ENCODE measurements around the gene RTF2.

- TF ChIP-seq, protein P1, sequence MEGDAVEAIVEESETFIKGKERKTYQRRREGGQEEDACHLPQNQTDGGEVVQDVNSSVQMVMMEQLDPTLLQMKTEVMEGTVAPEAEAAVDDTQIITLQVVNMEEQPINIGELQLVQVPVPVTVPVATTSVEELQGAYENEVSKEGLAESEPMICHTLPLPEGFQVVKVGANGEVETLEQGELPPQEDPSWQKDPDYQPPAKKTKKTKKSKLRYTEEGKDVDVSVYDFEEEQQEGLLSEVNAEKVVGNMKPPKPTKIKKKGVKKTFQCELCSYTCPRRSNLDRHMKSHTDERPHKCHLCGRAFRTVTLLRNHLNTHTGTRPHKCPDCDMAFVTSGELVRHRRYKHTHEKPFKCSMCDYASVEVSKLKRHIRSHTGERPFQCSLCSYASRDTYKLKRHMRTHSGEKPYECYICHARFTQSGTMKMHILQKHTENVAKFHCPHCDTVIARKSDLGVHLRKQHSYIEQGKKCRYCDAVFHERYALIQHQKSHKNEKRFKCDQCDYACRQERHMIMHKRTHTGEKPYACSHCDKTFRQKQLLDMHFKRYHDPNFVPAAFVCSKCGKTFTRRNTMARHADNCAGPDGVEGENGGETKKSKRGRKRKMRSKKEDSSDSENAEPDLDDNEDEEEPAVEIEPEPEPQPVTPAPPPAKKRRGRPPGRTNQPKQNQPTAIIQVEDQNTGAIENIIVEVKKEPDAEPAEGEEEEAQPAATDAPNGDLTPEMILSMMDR (IDR thresholded peaks at IDR 0.05 in 4 of 5, conservative IDR thresholded peaks at IDR 0.05 in 1 of 5), result no peak
- TF ChIP-seq POLR2A (IDR thresholded peaks at IDR 0.05), result no peak
Measured at GRCh38 chr20:56516631-56517030, 48.2 kb downstream of the RTF2 start.
